GM21447 (cell line): Measurements from ENCODE around the gene RANBP3.

ENCODE experiments used
- ATAC-seq: cut with Tn5 transposase; IDR thresholded peaks from one replicate; pipeline ENCODE4 v1.9.1; 2021; ENCODE audit not compliant: unreplicated experiment

RANBP3 gene

GRCh38 chr19:5908773-5909442, 69.0 kb downstream of the RANBP3 start:
- no peak for ATAC-seq

- ATAC-seq: no peak
Observed at GRCh38 chr19:5907241-5907640, 70.7 kb downstream of the RANBP3 start.

- no peak for ATAC-seq
Observed at GRCh38 chr19:5905114-5905778, 72.7 kb downstream of the RANBP3 start.

- ATAC-seq: peak; percentile 81
Observed at GRCh38 chr19:5904352-5905113, 73.4 kb downstream of the RANBP3 start, which contains the start of gene VMAC. Gene VMAC (plus strand): TSS chr19:5904872. CDS start chr19:5904891, 19 bp downstream.

GRCh38 chr19:5903624-5904351, 74.2 kb downstream of the RANBP3 start, which contains the start of gene NDUFA11:
Gene NDUFA11 (minus strand): TSS chr19:5903790. CDS start chr19:5903708, 82 bp downstream.
- peak; percentile 39 for ATAC-seq

- no peak for ATAC-seq
Observed at GRCh38 chr19:5903056-5903623, 74.8 kb downstream of the RANBP3 start.

- no peak for ATAC-seq
Observed at GRCh38 chr19:5900976-5901375, 77.0 kb downstream of the RANBP3 start.

GRCh38 chr19:5899728-5900526, 78.0 kb downstream of the RANBP3 start:
- ATAC-seq: no peak

GRCh38 chr19:5897189-5897969, 80.6 kb downstream of the RANBP3 start:
- ATAC-seq: no peak

GRCh38 chr19:5896365-5897076, 81.4 kb downstream of the RANBP3 start:
- ATAC-seq: no peak

- ATAC-seq: no peak
Observed at GRCh38 chr19:5895890-5896289, 82.0 kb downstream of the RANBP3 start.

- no peak for ATAC-seq
Observed at GRCh38 chr19:5895409-5895808, 82.5 kb downstream of the RANBP3 start.

- no peak for ATAC-seq
Observed at GRCh38 chr19:5894704-5895349, 83.1 kb downstream of the RANBP3 start.

GRCh38 chr19:5893907-5894703, 83.8 kb downstream of the RANBP3 start:
- no peak for ATAC-seq

- ATAC-seq: no peak
Observed at GRCh38 chr19:5893296-5893903, 84.5 kb downstream of the RANBP3 start.

- no peak for ATAC-seq
Observed at GRCh38 chr19:5892772-5893275, 85.1 kb downstream of the RANBP3 start.
